ENCODE measurements around the gene TEX54. TPM values are rescaled to one million over a fixed set of nuclear protein-coding genes. Genes with fewer than 3 reads are reported as not detected.

TEX54 gene
- total and polyA plus RNA-seq, 2 of the 4 experiments (the other 2 are of a cell fraction) = not detected

- no peak for TF ChIP-seq FOS (IDR thresholded peaks at IDR 0.05; ENCODE audit: low read depth, low read length)
- TF ChIP-seq RAD21 (IDR thresholded peaks at IDR 0.05; ENCODE audit: low read length) = no peak
- no peak for TF ChIP-seq POLR2A (IDR thresholded peaks at IDR 0.05; ENCODE audit: low read depth, low read length)
- TF ChIP-seq CEBPB (IDR thresholded peaks at IDR 0.05; ENCODE audit: low read depth, low read length) = no peak
- TF ChIP-seq RCOR1 (IDR thresholded peaks at IDR 0.05; ENCODE audit: insufficient replicate concordance, low read length) = no peak
- TF ChIP-seq RFX5 (IDR thresholded peaks at IDR 0.05; ENCODE audit: low read depth, low read length) = no peak
Observed at GRCh38 chr11:62876712-62877111, 44.1 kb upstream of the TEX54 start (continued).

- POLR2A ChIA-PET (ENCODE audit: unreplicated experiment) = no interaction called here
- Histone ChIP-seq H3K9me1 (ENCODE audit: insufficient read depth, low read length) (no peaks in the 10 kb centered on the region; the same call in 1 of the 2 replicates), H3K4me1 (ENCODE audit: control insufficient read depth, insufficient read depth, low read length) (peaks cover 13% of the 10 kb centered on the region), H2AK9ac (replicated peaks; ENCODE audit: low read depth, low read length, poor library complexity) (no peak overlapping the region), H3K4me3 (ENCODE audit: insufficient read depth, low read depth, low read length) (no peak overlapping the region), H4K20me1 (ENCODE audit: insufficient read depth, low read length) (peaks cover 2% of the 10 kb centered on the region; the same call in 1 of the 2 replicates), H3K9ac (ENCODE audit: low read depth, low read length) (no peak overlapping the region), H3K18ac (ENCODE audit: low read depth, low read length) (no peak overlapping the region), H3K27ac (ENCODE audit: insufficient read depth, low read length) (no peak overlapping the region), H3K56ac (ENCODE audit: extremely low read depth, insufficient read depth, low read length) (no peak overlapping the region), H3K27me3 (ENCODE audit: control insufficient read depth, insufficient read depth, low read length) (no peaks in the 10 kb centered on the region), H3K4ac (ENCODE audit: low read depth, low read length) (no peak overlapping the region), H2AK5ac (ENCODE audit: low read depth, low read length) (no peak overlapping the region), H2AFZ (replicated peaks; ENCODE audit: low read length, poor library complexity) (no peak overlapping the region), H3K9me3 (ENCODE audit: control insufficient read depth, insufficient read depth, low read length) (no peaks in the 10 kb centered on the region), H3K4me2 (ENCODE audit: low read depth, low read length) (no peak overlapping the region), H4K91ac (ENCODE audit: insufficient read depth, low read depth, low read length) (no peak overlapping the region), H3K14ac (replicated peaks; ENCODE audit: low read depth, low read length) (no peak overlapping the region), H2BK5ac (ENCODE audit: low read depth, low read length, poor library complexity, severe bottlenecking) (no peak overlapping the region), H3K23ac (ENCODE audit: low read depth, low read length) (no peak overlapping the region), H2BK15ac (ENCODE audit: low read depth, low read length) (no peak overlapping the region), H4K5ac (ENCODE audit: low read depth, low read length) (no peak overlapping the region), H2BK120ac (ENCODE audit: low read depth, low read length) (no peak overlapping the region), H2BK20ac (ENCODE audit: low read depth, low read length) (no peak overlapping the region), H3K79me1 (ENCODE audit: low read depth in 1 of 2, low read length in 2 of 2) (peaks cover 4 to 20% of the 10 kb centered on the region in 2 experiments; a peak in 3 of 4 replicates), H3K36me3 (ENCODE audit: control insufficient read depth, insufficient read depth, low read length) (no peaks in the 10 kb centered on the region), H4K8ac (ENCODE audit: low read depth in 2 of 2, low read length in 2 of 2) (no peak overlapping the region)
- dilution Hi-C loops (cut with HindIII; ENCODE audit: low sequenced_read_pairs, unreplicated experiment) = no loop called here
- intact Hi-C loops (cut with micrococcal nuclease) = no loop called here
- in situ Hi-C loops (cut with MboI; ENCODE audit: low sequenced_read_pairs) = loop anchor here (25.0 kb wide), 1 partner anchor 786 kb away; the partner anchor contains the start of gene ATL3
- ATAC-seq (ENCODE audit: low read depth) (no peak), DNase-seq (no peak)
- 60% methylated on average over 2 of the region's 7 CpGs; no CpG with 5 or more reads in 1 of the 2 experiments for WGBS, 2 experiments (ENCODE audit: extremely low coverage in 2 of 2, insufficient read length in 1 of 2)
- BruUV-seq (replicated peaks) = no TSS peak
- CTCF ChIA-PET = interaction anchor here (1.2 kb wide), 1 partner anchor 13 kb away, joined by 3 read pairs; no protein-coding TSS in a partner anchor
- TF ChIP-seq USF2 (IDR thresholded peaks at IDR 0.05; ENCODE audit: low read depth, low read length) (no peak), NFE2L2 (IDR thresholded peaks at IDR 0.05; ENCODE audit: low read depth, low read length) (no peak), MXI1 (IDR thresholded peaks at IDR 0.05; ENCODE audit: borderline replicate concordance, low read depth, low read length) (no peak), MAFK (IDR thresholded peaks at IDR 0.05; ENCODE audit: low read depth, low read length) (no peak), RCOR1 (IDR thresholded peaks at IDR 0.05; ENCODE audit: insufficient replicate concordance, low read length) (no peak), CTCF (conservative IDR thresholded peaks at IDR 0.05; ENCODE audit: low read depth, low read length) (no peak), ELK1 (IDR thresholded peaks at IDR 0.05; ENCODE audit: borderline replicate concordance, low read depth, low read length) (no peak), RFX5 (IDR thresholded peaks at IDR 0.05; ENCODE audit: low read depth, low read length) (no peak)
Observed at GRCh38 chr11:62875698-62876478, 43.2 kb upstream of the TEX54 start.
